Vagina (tissue), 2 donors: ENCODE results near the gene DELE1.

Experiments used
- POLR2A ChIP-seq, 2 donors: fragments of 450-650 bp; IDR thresholded peaks; one replicate each; pipeline ENCODE4 v1.6.1; 2017; ENCODE audit warnings: antibody characterized with exemption in 2 of 2, mild to moderate bottlenecking in 2 of 2, moderate library complexity in 2 of 2
- TF ChIP-seq, protein P1 (sequence below), 3 experiments: fragments of 450-650 bp in 2 of 3; fragments of 200-600 bp in 1 of 3; sonication (generic) in 1 of 3; IDR thresholded peaks; one replicate each; pipeline ENCODE4 v1.5.1; 2017 to 2019; ENCODE audit warnings: antibody characterized with exemption in 3 of 3, mild to moderate bottlenecking in 2 of 3, moderate library complexity in 2 of 3

DNA sequence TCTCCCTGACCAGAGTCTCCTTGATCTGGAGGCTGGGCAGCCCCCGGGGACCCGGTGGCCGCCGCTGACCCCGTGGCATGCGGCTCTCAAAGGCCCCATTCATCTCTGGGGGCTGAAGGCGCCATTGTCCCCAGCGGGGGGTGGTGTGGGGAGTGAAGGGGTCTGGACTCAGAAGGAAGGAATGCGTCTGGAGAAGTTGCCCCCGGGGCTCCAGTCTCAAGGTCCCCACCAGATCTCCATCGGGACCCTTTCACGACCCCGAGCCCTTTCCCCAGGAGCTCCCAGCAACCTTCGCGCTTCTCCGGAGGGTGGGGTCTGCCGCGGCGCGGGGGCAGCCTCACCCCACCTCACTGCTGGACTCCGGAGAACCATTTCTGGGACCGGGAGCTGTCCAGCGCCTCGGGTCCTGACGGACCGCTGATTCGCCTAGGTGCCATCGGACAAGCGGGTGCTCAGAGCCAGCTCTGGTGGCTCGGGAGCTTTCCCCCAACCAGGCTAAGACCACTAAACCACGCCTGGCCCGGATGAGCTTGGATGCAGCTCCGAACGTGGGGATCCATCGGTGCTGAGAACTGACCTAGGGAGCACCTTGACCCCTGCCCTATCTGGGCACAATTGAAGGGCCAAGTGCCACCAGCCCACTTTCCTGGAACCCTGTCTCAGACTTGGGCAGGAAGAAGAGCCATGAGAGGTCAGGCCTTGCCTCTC lies 40.3 kb upstream of the DELE1 start:
- TF ChIP-seq, protein P1, sequence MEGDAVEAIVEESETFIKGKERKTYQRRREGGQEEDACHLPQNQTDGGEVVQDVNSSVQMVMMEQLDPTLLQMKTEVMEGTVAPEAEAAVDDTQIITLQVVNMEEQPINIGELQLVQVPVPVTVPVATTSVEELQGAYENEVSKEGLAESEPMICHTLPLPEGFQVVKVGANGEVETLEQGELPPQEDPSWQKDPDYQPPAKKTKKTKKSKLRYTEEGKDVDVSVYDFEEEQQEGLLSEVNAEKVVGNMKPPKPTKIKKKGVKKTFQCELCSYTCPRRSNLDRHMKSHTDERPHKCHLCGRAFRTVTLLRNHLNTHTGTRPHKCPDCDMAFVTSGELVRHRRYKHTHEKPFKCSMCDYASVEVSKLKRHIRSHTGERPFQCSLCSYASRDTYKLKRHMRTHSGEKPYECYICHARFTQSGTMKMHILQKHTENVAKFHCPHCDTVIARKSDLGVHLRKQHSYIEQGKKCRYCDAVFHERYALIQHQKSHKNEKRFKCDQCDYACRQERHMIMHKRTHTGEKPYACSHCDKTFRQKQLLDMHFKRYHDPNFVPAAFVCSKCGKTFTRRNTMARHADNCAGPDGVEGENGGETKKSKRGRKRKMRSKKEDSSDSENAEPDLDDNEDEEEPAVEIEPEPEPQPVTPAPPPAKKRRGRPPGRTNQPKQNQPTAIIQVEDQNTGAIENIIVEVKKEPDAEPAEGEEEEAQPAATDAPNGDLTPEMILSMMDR (IDR thresholded peaks at IDR 0.05), result no peak
- TF ChIP-seq POLR2A (IDR thresholded peaks at IDR 0.05), result no peak
